Left lung (tissue), 10 donors: ENCODE measurements around the gene SFT2D2. TPM values are rescaled to one million over a fixed set of nuclear protein-coding genes. Genes with fewer than 3 reads are reported as not detected.
A peak's percentile ranks its signal among the peaks of the same experiment; 100 is the strongest.
"Not testable (repeated sequence)": the region's sequence is repeated elsewhere in the genome, so short reads cannot be mapped to it uniquely, and the experiment has no call there.

Experiments
- ATAC-seq: fragments of 200-7000 bp; cut with Tn5 transposase; one replicate; pipeline ENCODE4 v1.9.1; 2020; ENCODE audit warnings: moderate library complexity
- DNase-seq, 4 donors: peaks; one replicate each; pipeline ENCODE4 v3.0.0-alpha.2; 2013 to 2020
- H3K27ac ChIP-seq, 2 donors: fragments of 200-600 bp; sonication (generic) in 1 of 2; one replicate each; pipeline versions ENCODE4 v1.5.0 to v1.8.0; 2020 to 2021
- H3K27me3 ChIP-seq, 2 donors: fragments of 200-600 bp; sonication (generic) in 1 of 2; one replicate each; pipeline versions ENCODE4 v1.5.0 to v1.8.0; 2020 to 2021
- H3K36me3 ChIP-seq, 2 donors: fragments of 200-600 bp; sonication (generic) in 1 of 2; one replicate each; pipeline versions ENCODE4 v1.5.0 to v1.8.0; 2020 to 2021
- H3K4me1 ChIP-seq, 2 donors: fragments of 200-600 bp; one replicate each; pipeline ENCODE4 v1.8.0; 2021
- H3K4me3 ChIP-seq, 2 donors: fragments of 200-600 bp; sonication (generic) in 1 of 2; one replicate each; pipeline versions ENCODE4 v1.5.0 to v1.8.0; 2020 to 2021; ENCODE audit warnings: mild to moderate bottlenecking in 1 of 2
- H3K9me3 ChIP-seq, 2 donors: fragments of 200-600 bp; sonication (generic) in 1 of 2; one replicate each; pipeline versions ENCODE4 v1.5.0 to v1.8.0; 2020 to 2021
- CTCF ChIP-seq, 2 donors: fragments of 200-600 bp; sonication (generic) in 1 of 2; IDR thresholded peaks; one replicate each; pipeline versions ENCODE4 v1.5.0 to v1.8.0; 2021; ENCODE audit warnings: antibody characterized with exemption in 2 of 2
- intact Hi-C, 2 donors: fragments of 100-400 bp; cut with DNase I; formaldehyde crosslinking; loops; one replicate each; pipeline versions ENCODE4 v1.11.2 to v1.14.2; 2022
- polyA plus RNA-seq, 6 donors: library from polyadenylated mRNA; unstranded; fragments of 120-200 nt; gene quantifications; one replicate each; pipeline ENCODE4 v1.2.1, GENCODE V29; 2013; ENCODE audit not compliant: insufficient read length in 6 of 6
- total RNA-seq, 2 donors: library from RNA; stranded (reverse); fragmentation: NEBNext Ultra II Directional; extraction: Animal tissue kit (Norgen Biotek cat#: 25700); gene quantifications; one replicate each; pipeline ENCODE4 v1.2.1, GENCODE V29; 2021
- donor health status: DM: no; HTN: yes; CAD: no.
- donor health status: DM: no; HTN: no; CAD: no.

The SFT2D2 gene
- total and polyA plus RNA-seq, 8 donors = 21.2 to 85.9 (median 23.8) TPM

DNA sequence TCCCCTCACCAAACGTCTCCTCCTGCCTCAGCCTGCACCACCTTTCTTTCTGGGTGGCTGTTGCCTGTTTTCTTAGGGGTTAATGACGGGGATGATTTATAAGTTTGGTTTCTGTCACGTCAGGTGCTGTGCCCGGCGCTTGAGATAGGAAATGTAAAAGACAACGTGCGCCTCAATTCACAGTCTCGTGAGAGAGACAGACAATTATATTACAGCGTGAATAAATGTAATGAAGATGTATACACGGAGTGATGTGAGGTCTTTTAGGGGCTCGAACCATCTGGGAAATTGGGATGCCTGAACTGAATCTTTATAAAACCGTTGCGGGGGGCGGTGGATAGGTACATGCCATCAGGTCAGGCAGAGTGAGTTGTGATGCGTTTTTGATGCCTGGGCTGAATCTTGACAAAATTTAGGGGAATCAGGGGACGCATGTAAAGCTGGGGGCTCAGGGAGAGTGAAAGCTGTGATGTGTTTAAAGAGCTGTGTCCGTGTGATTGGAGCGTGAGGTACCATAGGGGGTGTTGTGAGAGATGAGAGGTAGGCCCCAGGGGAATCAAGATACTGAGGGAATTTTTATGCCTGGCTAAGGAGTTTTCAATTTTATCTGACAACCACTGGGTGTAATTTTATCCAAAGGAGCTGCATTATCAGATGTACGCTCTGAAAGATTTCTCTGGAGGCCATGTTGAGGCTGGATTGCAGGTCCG lies 46.2 kb upstream of the SFT2D2 start:
- peaks cover 3 to 4% of the 10 kb centered on the region in 2 donors for H3K36me3 ChIP-seq
- intact Hi-C loops = no loop called here
- no peak for TF ChIP-seq CTCF (IDR thresholded peaks at IDR 0.05)
- H3K4me1 ChIP-seq = peaks cover 0 to 15% of the 10 kb centered on the region in 2 donors
- DNase-seq (no peak), ATAC-seq (peak; percentile 1)
- no peaks in the 10 kb centered on the region for H3K27me3 ChIP-seq
- no peaks in the 10 kb centered on the region for H3K9me3 ChIP-seq
- peak overlapping the region; percentile 92 to 96 for H3K27ac ChIP-seq
- peak overlapping the region; percentile 87 to 89 for H3K4me3 ChIP-seq

DNA sequence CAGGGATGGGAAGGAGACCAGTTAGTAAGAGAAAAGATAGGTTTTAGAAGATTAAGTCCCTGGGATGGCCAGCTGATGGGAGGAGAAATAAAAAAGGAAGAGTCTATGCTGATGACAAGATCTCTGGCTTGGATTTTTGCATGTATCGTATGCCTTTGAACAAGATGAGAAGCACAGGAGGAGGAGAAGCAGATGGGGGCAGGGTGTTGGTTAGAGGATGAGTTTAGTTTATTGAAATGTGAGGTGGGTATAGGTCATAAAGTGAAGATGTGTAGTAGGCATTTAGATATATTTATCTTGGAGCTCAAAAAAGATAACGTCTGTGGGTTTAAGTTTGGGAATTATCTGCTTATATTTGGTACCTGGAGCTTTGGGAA lies 45.7 kb upstream of the SFT2D2 start:
- peaks cover 4 to 5% of the 10 kb centered on the region in 2 donors for H3K36me3 ChIP-seq
- no peak for TF ChIP-seq CTCF (IDR thresholded peaks at IDR 0.05)
- peaks cover 0 to 15% of the 10 kb centered on the region in 2 donors for H3K4me1 ChIP-seq
- no peaks in the 10 kb centered on the region for H3K27me3 ChIP-seq
- ATAC-seq (no peak), DNase-seq (no peak)
- H3K27ac ChIP-seq = peak overlapping the region in 1 of 2 donors; percentile 92
- intact Hi-C loops = no loop called here
- H3K4me3 ChIP-seq = peak overlapping the region; percentile 87 to 89
- no peaks in the 10 kb centered on the region for H3K9me3 ChIP-seq

DNA sequence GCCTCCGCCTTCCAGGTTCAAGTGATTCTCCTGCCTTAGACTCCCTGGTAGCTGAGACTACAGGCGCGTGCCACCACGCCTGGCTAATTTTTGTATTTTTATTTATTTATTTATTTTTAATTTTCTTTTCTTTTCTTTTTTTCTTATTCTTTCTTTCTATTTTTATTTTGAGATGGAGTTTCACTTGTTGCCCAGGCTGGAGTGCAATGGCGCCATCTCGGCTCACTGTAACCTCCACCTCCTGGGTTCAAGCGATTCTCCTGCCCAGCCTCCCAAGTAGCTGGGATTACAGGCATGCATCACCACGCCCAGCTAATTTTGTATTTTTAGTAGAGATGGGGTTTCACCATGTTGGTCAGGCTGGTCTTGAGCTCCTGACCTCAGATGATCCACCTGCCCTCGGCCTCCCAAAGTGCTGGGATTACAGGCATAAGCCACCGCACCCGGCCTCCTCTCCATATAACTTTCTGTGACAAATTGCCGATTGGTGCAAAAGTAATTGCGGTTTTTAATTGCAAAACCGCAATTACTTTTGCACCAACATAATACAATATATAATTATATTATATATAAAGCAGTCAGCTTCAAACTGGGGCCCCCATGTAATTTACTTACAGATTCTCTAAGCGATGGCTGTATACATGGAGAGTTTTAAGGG lies 44.6 kb upstream of the SFT2D2 start:
- ATAC-seq, DNase-seq, H3K9me3 ChIP-seq, H3K27me3 ChIP-seq, H3K4me3 ChIP-seq, intact Hi-C loops, H3K27ac ChIP-seq: not testable (repeated sequence)
- H3K36me3 ChIP-seq = peaks cover 4 to 16% of the 10 kb centered on the region in 2 donors
- peaks cover 0 to 15% of the 10 kb centered on the region in 2 donors for H3K4me1 ChIP-seq

DNA sequence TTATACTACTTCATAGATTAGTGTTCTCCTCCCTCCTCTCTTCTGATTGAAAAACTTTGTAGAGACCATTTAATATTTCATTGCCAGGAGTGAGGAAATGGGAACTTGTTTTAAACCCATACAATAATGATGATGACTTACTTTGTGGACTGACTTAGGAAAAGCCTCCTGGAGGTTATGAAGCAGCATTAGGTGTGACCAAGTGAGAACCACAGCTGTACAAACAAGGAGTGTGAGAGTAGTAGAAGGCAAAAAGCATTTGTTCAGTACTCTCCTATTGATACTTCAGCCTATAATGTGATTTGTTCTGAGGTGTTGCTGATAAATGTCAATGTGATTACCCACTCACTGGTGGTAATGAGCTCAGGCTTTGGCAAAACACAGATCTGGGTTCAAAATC lies 38.6 kb upstream of the SFT2D2 start:
- H3K36me3 ChIP-seq = peaks cover 4 to 57% of the 10 kb centered on the region in 2 donors
- TF ChIP-seq CTCF (IDR thresholded peaks at IDR 0.05) = no peak
- intact Hi-C loops = no loop called here

DNA sequence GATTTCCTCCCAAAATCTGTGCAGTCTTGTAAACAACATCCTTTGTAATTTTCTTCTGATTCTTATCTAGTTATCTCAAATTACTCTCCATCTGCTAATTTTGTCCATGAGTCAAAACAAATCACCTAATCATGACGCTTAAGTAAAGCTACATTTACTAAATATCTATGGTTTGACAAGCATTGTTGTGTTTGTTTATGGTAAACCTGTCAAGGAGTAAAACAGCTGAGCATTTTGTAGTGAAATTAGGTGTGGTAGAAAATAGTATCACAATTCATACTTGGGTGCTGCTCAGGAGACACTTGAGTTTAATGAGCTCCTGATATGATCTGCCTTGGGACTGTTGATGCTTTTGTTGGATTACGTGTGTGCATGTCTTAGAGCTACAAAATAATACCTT lies 35.4 kb upstream of the SFT2D2 start:
- Histone ChIP-seq H3K4me3 (no peak overlapping the region), H3K27ac (no peak overlapping the region), H3K9me3 (no peaks in the 10 kb centered on the region), H3K4me1 (no peaks in the 10 kb centered on the region), H3K36me3 (peaks cover 0 to 71% of the 10 kb centered on the region in 2 donors), H3K27me3 (no peaks in the 10 kb centered on the region)
- intact Hi-C loops = no loop called here
- ATAC-seq = no peak
- TF ChIP-seq CTCF (IDR thresholded peaks at IDR 0.05) = no peak
- no peak for DNase-seq

More for the DNA sequence above, 38.6 kb upstream of the SFT2D2 start:
- DNase-seq = no peak
- H3K4me3 ChIP-seq = no peak overlapping the region
- no peak for ATAC-seq
- no peak overlapping the region for H3K27ac ChIP-seq
- H3K27me3 ChIP-seq = no peaks in the 10 kb centered on the region
- H3K9me3 ChIP-seq = no peaks in the 10 kb centered on the region
- no peaks in the 10 kb centered on the region for H3K4me1 ChIP-seq
